Measurements from ENCODE around the gene LNX2.

LNX2 gene

DNA sequence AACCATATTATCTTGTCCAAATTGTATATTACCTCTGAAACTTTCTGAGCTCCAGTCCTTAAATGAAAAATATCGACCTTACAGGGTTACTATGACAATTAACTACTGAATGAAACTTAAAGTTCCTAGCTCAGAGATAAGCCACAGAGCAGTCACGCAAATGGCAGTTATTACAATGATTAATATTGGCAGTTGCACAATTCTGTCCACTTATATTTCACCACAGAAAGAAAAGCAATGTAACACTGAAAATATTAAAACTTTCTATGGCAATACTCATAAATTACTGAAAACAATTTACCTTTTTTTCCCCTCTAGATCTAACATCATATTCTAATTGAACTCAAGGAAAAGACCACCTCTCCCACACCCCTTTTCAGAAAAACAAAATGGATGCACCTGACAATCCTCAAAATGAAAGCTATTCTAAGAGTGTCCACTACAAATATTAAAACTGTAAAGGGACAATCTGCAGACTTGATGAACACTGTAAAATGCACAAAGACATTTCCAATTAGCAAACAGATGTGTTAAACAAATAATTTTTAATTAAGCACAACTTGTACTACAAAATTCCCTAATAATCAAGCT lies 14.6 kb downstream of the LNX2 start:
- no peak for DNase-seq (ENCODE audit: low read depth)

DNA sequence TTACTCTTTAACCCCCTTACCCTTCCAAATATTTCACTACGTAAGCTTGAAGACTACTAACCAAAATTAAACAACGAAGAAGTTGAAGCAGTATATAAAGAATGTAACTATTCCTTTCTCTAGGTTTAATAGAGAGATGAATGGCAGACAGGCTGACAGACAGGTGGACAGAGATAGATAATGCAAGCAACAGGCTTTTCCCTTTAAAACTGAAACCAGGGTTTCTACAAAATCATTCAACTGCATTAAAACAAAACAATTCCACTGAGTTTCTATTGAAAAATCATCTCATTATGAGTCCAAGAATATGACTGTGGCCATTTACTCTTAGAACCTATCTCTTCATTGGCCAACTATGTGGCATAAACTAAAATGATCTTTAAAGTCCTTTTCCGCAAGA lies 15.2 kb downstream of the LNX2 start:
- DNase-seq (ENCODE audit: low read depth): no peak

DNA sequence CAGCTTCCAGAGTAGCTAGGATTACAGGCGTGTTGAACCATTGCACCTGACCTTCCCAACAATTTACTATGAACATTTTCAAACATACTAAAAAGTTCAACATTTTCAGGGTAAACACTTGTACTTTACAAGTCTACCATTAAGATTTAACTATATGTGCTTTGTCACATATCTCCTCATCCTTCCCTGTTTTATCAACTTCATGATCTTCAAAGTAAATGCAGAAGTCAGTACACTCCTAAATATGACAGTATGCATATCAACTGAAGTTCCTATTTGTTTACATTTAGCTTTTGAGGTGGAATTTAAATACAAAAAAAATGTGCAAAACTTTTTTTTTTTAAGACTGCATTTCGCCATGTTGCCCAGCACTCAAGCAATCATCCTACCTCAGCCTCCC lies 18.5 kb downstream of the LNX2 start:
- DNase-seq (ENCODE audit: low read depth): no peak

DNA sequence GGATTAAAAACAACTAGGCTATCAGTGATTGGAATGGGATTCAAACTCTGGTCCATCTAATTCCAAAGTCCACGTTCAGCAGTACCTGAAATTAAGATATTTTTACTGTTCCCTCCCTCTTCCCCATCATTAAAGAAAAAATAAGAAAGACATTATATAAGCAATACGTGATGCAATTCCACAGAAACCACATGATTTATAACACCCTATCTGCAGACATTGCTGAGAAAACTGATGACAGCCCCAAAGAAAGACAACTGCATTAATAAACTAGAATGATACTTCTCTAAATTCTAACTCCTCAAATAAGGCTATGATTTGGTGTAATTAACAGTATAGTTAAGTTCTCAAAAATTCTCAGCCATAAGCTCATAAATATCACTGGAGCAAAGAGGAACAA lies 19.1 kb downstream of the LNX2 start:
- no peak for DNase-seq (ENCODE audit: low read depth)

DNA sequence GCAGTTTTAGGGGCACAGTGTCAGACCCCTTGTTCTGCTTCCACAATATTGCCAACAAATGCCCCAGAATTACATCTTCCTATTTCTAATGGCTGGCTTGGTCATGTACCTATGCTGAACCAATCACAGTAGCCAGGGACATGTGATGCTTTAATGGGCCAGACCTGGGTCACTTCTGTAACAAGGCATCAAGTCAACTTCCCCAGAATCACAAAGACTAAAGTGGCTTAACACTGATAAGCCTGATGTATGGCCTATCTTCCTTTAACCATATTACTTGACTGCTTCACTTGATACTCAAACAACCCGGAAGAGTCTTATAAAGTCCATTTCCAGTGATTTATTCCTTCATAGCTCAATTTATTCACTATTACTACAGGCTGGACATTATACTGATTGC lies 19.6 kb downstream of the LNX2 start:
- no peak for DNase-seq (ENCODE audit: low read depth)

DNA sequence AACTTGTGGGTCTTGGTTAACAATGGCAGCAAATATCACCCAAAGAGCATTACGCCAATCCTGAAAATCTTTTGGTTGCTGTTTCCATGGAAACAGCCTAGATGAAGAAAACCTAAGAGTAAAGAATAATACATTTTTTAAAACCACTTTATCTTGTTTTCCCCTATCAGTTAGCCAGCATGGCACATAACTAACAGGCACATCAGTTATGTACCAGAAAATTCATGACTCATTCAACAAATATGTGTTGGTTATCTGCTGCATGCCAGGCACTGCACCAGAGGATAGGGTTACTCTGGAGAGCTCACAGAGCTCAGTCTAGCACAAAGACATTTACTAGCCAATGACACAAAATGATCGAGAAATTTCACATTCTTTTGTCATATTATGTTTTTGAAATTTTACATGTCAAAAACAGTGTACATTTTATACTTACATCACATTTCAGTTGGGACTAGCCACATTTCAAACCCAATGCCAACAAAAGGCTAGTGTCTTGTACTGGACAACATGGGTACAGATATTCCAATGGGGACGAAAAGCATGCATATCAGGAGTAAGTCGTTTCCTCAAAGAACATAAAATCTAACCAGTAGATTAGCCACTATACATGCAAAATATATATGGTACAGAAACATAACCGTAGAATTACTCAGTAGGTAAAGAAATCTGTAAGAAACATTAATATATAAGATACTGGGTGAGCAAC lies 20.3 kb downstream of the LNX2 start:
- no peak for DNase-seq (ENCODE audit: low read depth)

DNA sequence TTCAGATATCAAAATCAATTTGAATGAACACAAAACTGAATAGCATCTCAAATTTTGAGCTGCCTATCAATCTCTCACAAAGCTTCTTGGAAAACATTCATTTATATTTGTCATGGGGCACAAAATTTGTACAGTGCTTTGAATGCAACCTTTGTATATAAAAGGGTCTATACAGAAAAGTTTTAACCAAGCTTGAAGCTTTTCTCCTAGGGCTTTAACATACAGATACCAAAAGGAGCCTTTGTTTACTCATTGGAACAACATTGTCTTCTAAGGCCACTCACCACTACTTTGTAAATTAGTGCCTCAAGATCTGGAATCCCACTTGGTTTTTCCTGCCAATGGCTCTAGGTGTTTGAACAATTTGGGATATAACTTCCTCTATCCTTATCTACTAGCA lies 21.2 kb downstream of the LNX2 start:
- DNase-seq (ENCODE audit: low read depth): no peak

DNA sequence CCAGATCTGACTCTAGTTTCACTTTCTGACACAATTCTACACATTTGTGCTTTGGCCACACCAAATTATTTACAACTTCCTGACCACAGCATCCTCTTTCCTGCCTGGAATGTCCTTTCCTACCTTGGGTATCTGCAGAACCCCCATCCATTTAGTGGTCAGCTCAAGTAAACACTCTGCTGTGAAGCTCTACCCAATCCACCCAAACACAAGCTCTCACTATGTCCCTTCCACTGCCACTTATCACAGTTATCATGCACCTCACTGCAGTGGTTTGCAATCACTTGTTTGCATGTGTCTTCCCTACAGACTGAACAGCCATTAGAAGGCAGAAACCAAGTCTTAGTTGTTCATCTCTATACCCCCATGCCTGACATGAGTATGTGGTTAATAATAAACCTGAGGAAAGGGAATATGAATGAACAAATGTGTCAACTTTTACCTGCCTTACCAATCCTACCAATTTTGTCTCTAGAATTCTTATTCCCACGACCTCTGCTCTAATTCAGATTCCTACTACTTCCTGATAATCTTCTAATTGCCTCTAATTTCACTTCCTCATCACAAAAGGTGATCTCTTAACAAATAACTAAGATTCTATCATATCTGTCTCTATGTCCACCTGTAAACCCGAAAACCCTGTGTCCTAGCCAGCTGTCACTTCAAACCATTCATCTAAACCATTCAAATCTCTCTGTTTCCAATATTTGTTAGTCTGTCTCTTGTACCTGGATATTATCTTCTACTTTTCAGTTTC lies 25.1 kb downstream of the LNX2 start:
- DNase-seq (ENCODE audit: low read depth): no peak

DNA sequence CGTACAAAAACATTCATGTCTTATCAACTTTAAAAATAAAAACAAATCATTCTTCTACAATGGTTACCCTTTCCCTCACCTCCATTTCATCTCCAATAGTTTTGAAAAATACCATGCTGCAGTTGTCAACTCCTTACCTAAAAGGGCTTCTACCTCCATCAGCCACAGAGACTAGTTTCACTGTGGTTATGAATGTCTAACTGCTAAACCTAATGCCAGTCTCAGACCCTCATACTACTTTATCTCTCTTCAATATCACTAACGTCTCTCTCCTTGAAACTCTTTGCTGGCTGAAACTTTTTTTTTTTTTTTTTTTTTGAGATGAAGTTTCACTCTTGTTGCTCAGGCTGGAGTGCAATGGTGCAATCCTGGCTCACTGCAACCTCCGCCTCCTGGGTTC lies 27.1 kb downstream of the LNX2 start:
- no peak for DNase-seq (ENCODE audit: low read depth)

DNA sequence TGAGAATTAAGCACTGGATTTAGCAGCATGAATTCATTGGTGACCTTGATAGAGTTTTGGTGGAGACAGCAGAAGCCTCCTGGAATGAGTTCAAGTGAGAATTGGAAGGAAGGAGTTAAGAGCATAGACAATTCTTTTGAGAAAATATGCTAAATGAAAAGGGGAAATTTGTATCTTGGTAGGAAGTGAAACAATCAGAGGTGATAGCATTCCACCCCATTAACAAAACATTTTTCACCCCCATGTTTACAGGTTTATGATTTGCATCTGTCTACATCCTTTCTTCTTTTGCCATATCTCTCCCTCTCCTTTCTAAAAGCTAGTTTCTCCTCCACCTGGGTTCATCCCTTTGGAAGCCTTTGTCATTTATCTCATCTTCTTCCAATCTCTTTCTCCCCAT lies 27.5 kb downstream of the LNX2 start:
- no peak for DNase-seq (ENCODE audit: low read depth)

DNA sequence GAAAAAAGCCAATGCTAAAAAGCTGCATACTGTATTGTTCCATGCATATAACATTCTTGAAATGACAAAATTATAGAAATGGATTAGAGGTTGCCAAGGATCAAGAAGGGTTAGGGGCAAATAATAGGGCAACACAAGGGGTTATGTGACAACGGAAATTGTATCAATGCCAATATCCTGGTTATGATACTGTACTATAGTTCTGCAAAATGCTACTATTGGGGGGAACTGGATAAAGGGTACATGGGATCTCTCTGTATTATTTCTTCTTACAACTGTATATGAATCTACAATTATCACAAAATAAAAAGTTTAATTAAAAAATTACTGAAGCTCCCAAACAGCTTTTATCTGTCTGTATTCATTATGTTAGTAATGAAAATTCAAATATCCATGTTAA lies 31.9 kb downstream of the LNX2 start:
- no peak for DNase-seq (ENCODE audit: low read depth)

DNA sequence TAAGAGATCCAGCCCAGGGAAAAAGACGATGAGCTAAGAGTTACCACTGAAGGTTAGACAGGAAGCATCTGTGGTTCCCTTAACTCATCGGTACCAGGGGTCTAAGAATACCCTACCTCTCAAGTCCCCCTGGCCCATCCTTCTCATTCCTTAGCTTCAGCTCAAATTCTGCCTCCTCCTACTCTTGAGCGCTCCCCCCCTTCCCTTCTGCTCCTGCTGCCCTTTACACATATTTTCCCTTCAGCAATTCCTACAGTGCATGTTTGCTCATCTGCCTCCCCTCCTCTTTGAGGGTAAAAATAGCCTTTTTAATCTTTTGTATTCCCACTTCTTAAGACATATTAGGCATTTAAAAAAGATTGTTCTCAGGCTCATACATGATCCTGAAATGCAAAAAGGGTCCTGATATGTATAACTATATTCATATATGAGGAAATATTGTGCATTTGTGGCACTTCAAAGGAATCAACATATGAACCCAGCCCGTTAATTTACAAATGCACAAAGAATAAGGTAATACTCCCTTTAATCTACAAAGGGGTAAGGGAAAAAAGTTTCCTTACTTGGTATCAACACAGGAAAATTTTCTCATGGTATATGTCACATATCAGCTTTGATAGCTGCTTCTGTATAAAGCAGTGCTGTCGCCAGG lies 33.1 kb downstream of the LNX2 start:
- no peak for DNase-seq (ENCODE audit: low read depth)

DNA sequence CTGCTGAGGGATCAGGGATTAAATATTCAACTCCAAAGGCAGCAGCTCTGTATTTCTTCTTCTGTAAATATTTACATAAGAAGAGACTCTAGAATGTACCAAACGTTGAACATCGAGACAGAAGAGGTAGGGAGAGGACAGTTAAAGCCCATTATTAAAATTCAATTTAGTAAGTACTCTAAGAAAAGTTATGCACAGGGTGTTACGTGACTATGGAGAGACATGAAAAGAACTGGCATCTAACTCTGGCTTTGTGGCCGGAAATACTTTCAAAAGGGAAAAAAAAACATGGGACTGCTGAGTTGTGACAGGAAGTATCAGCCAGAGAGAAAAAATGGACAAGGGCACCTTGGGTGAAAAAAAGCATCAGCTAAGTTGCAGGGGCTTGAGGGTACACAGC lies 36.7 kb downstream of the LNX2 start:
- no peak for DNase-seq (ENCODE audit: low read depth)

DNA sequence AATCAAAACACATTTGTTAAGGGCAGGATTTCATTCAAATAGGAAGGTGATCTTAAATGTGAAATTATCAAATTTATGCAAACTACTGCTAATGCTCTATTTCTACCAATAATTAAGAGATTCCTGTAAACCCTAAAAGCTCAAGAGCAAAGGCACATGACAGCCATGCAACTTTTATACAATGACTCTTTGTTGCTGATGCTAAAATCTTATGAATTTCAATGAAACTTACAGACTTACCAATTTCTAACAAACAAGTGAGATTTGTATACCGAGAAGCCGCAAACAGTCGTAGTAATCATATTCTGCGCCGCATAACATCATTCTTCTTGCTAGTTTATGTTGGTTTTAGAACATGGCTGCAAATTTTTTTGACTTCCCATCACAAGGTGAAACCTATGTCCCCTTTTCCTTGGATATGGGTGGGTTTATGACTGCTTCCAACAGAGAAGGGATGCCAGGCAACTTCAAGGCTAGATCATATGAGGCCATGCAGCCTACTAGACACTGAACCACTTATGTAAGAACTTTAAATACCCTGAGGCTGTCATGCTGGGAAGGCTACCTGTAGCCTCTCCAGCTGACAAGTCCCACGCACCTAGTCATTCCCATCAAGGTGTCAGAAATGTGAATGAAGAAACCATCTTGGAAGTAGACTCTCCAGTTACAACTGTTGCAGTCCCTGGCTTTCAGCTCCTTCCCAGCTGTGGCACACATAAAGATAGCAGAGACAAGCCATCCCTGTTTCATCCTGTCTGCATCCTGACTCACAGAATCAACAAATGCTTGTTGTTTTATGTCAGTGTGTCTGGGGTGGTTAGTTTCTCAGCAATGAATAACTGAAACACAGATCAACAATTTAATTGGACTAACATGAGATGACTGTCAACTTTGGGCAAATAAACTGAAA lies 42.0 kb downstream of the LNX2 start:
- no peak for DNase-seq (ENCODE audit: low read depth)

DNA sequence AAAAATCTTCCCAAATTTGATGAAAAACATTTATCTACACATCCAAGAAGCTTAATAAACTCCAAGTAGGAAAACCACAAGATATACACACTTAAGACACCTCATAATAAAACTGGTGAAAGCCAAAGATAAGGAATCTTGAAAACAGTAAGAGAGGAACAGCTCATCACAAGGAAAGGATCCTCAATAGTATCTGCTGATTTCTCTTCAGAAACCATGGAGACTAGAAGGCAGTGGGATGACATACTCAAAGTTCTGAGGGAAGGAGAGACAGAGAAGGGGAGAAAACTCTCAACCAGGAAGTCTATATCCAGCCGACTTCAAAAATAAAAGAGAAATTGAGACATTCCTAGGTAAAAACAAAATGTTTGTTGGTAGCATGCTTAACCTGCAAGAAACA lies 45.7 kb downstream of the LNX2 start:
- DNase-seq (ENCODE audit: low read depth): no peak

DNA sequence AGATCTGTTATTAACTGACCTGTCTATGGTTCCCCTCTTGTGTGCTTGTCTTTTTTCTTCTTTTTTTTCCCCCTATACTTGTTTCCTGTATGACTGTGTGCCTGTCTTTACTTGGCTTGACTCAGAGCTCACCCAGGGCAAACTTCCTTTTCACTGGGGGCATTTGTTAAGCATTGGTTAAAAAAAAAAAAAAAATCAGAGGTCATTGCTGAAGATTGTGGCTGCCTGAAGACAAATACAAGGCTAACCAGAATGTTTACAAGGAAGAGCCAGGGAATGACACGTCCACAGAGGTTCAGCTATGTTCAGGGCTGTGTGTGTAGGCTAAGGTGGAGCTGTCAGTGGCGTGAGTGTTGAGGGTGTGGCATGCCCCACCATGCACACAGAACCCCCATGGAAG lies 47.1 kb downstream of the LNX2 start:
- DNase-seq (ENCODE audit: low read depth): no peak

DNA sequence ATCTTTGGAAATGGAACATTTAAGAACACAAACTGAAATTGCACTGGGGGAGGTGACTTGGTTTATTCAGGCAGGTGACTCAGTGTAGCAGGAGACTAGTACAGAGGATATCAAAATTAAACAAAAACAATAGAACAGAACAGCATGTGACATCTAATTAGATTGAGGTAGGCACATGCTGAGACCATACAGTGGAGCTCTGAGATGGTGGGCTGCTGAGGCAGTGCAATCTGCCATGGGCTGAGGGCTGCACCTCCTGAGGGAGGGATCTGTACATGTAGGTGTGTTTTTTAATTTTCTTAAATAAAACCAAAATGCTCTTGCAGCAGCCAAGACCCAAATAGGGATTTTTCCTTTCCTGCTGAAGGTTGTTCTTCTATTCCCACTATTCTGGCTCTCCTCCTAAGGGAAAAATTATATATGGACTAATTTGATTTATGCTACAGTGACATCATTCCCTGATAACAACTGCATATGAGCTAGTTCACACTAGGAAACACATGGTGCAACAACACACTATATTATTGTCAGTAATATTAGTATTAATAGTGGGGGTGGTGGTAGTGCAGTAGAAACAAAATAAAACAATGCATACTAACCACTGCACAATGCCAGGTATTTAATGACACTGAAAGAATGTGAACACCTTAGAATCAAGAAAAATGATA lies 48.0 kb downstream of the LNX2 start:
- DNase-seq (ENCODE audit: low read depth): no peak

DNA sequence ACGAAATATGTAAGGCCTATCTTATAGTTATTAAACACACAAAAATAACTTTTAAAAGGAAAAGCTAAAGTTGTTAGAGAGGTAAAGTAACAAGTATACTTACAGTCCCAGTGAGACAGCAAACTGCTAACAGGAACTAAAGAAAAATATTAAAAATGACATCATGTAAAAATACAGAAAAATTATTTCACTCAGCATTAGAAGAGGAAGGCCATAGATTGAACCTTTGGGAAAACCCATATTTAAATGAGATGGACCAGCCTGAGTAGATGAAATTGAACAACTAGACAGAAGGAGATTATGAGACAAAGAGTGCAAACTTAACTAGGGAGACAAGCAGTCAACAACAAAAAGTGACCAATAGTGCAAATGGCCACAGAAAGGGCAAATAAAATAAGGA lies 49.4 kb downstream of the LNX2 start:
- DNase-seq (ENCODE audit: low read depth): no peak

DNA sequence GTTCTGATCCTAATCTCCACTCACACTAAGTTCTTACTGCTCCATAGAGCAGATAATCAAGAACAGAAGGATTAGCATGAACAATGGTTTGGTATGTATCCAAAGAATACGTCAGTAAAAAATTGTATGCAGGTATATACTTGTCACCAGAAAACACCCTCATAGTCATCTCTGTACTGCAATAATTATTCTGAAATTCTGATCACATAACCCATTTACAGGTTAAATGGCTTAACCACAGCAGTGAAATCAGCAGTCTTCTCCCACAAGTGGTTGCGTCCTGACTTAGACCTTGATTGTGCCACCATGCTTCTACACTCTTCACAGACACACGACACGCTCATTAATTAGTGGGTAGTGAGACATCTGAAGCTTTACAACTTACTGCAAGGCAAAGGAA lies 50.9 kb downstream of the LNX2 start:
- no peak for DNase-seq (ENCODE audit: low read depth)

DNA sequence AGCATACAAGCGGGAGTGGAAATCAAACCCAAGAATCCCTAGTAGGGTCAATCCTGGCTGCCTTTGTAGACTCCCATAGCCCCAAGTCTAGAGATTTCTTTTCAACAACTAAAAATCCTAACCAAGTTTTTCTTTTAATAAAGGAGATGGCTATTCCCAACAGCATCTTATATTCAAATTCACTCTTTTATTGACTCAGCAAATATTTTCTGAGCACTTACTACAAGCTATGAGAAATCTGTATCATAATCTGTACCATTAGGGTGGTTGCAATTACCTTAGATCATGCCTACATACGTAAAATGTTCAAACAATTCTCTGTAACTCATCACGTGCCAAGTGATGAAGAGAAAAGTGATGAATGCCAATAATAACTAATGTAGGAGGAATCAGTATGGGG lies 54.5 kb downstream of the LNX2 start:
- no peak for DNase-seq (ENCODE audit: low read depth)

DNA sequence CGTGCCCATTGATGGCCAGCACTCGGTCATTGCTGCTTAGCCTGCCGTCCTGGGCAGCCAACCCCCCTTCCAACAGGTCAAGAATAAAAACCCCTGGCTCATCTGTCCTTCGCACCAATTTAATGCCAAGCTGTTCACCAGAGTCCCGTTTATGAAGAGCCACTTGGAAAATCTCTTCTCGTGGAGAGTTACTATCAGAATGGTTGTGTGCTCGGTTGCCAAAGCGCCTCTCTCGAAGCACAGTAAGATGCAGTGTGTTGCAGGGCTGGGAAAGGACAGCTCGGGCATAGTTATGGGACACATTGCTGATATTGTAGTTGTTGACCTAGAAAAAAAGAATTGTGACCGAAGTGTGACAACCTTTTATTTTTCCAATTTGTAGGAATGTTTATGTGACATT lies 57.9 kb downstream of the LNX2 start:
- no peak for DNase-seq (ENCODE audit: low read depth)
